SU-DHL-6 (cell line): ENCODE data around the gene SELENOV.

ENCODE experiments used
- H2AFZ ChIP-seq: fragments of 200-600 bp; sonication (generic); 2 replicates; pipeline ENCODE4 v1.6.1; 2014; ENCODE audit warnings: low read depth, mild to moderate bottlenecking, moderate library complexity, mixed read lengths, antibody characterized with exemption, low read length; ENCODE audit not compliant: severe bottlenecking
- H3F3A ChIP-seq: fragments of 200-600 bp; shearing (Covaris generic); 2 replicates; pipeline ENCODE4 v1.6.0; 2016; ENCODE audit warnings: antibody characterized with exemption, mild to moderate bottlenecking; ENCODE audit not compliant: insufficient read depth
- H3K27ac ChIP-seq: fragments of 200-600 bp; sonication (generic); 2 replicates; pipeline ENCODE4 v1.5.1; 2016; ENCODE audit warnings: low read depth, mild to moderate bottlenecking, low read length, moderate library complexity, mixed read lengths
- H3K27me3 ChIP-seq: fragments of 200-600 bp; sonication (generic), shearing (Covaris generic); 2 replicates; pipeline ENCODE4 v1.6.0; 2014; ENCODE audit warnings: mild to moderate bottlenecking, low read length
- H3K36me3 ChIP-seq: fragments of 200-600 bp; sonication (generic); 2 replicates; pipeline ENCODE4 v1.6.1; 2014; ENCODE audit warnings: mild to moderate bottlenecking, low read length, mixed read lengths
- H3K4me2 ChIP-seq: fragments of 300-600, 200-600 bp; shearing (Covaris generic), sonication (generic); 2 replicates; pipeline ENCODE4 v1.6.0; 2014; ENCODE audit warnings: low read length, low read depth, mild to moderate bottlenecking; ENCODE audit not compliant: poor library complexity, severe bottlenecking
- H3K4me3 ChIP-seq: fragments of 200-600 bp; sonication (generic); 2 replicates; pipeline ENCODE4 v1.5.1; 2014; ENCODE audit warnings: antibody characterized with exemption, low read length, mild to moderate bottlenecking, mixed read lengths; ENCODE audit not compliant: insufficient read depth, poor library complexity, severe bottlenecking
- H3K79me2 ChIP-seq: fragments of 200-600 bp; sonication (generic); 2 replicates; pipeline ENCODE4 v1.6.1; 2014; ENCODE audit warnings: mild to moderate bottlenecking, low read length, moderate library complexity; ENCODE audit not compliant: insufficient read depth
- H3K9ac ChIP-seq: fragments of 200-600 bp; sonication (generic); 2 replicates; pipeline ENCODE4 v1.7.0; 2014; ENCODE audit warnings: mild to moderate bottlenecking, low read length
- H3K9me2 ChIP-seq: fragments of 200-600 bp; sonication (generic); replicated peaks from 2 replicates; pipeline ENCODE4 v1.6.1; 2014; ENCODE audit warnings: low read length; ENCODE audit not compliant: insufficient read depth
- H3K9me3 ChIP-seq: fragments of 200-600 bp; sonication (generic); 2 replicates; pipeline ENCODE4 v1.6.1; 2014; ENCODE audit warnings: low read length, mixed read lengths; ENCODE audit not compliant: insufficient read depth
- H4K20me1 ChIP-seq: fragments of 200-600 bp; sonication (generic); 2 replicates; pipeline ENCODE4 v1.6.1; 2014; ENCODE audit warnings: low read depth, mild to moderate bottlenecking, antibody characterized with exemption, low read length, moderate library complexity, mixed read lengths
- CTCF ChIP-seq: fragments of 200-600 bp; sonication (generic); IDR thresholded peaks from one replicate; pipeline ENCODE4 v1.5.1; 2017; ENCODE audit warnings: antibody characterized with exemption, mild to moderate bottlenecking, low read length, moderate library complexity; ENCODE audit not compliant: insufficient read depth, poor library complexity, severe bottlenecking
- EZH2phosphoT487 ChIP-seq: fragments of 200-600 bp; sonication (generic), shearing (Covaris generic); conservative IDR thresholded peaks from 2 replicates; pipeline ENCODE4 v1.6.1; 2018; ENCODE audit warnings: mild to moderate bottlenecking, antibody characterized with exemption, low read length, moderate library complexity, mixed read lengths

Gene SELENOV

GRCh38 chr19:39518458-39518857, 3.5 kb downstream of the SELENOV start:
- H2AFZ ChIP-seq, result no peak overlapping the region
- no peak for TF ChIP-seq CTCF
- TF ChIP-seq EZH2phosphoT487, result no peak
- no peak overlapping the region for H3K4me2 ChIP-seq
- H3F3A ChIP-seq, result no peaks in the 10 kb centered on the region
- no peaks in the 10 kb centered on the region for H4K20me1 ChIP-seq
- no peaks in the 10 kb centered on the region for H3K27me3 ChIP-seq
- no peak overlapping the region for H3K27ac ChIP-seq
- H3K79me2 ChIP-seq, result no peaks in the 10 kb centered on the region
- H3K9me2 ChIP-seq, result no peaks in the 10 kb centered on the region
- no peak overlapping the region for H3K4me3 ChIP-seq
- no peaks in the 10 kb centered on the region for H3K9me3 ChIP-seq
- no peaks in the 10 kb centered on the region for H3K36me3 ChIP-seq
- H3K9ac ChIP-seq, result no peak overlapping the region

DNA sequence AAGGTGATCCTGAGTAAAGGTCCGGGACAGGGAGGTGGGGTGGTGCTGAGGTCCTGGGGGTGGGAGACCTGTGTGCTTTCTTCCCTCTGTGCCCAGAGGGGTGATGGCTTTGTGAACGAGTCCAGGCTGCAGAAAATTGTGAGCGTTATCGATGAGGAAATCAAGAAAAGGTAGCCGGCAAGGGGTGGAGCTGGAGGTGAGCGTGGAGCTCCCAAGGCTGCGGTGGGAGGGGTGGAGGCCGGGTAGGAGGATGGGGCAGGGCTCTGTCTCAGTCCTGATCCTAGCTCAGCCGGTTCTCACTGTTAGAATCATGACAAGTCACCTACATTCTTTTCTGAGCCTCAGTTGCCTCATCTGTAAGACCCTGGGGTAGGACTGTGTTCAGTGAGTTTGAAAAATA, 4.0 kb downstream of the SELENOV start:
- TF ChIP-seq EZH2phosphoT487, result no peak
- TF ChIP-seq CTCF, result no peak

DNA sequence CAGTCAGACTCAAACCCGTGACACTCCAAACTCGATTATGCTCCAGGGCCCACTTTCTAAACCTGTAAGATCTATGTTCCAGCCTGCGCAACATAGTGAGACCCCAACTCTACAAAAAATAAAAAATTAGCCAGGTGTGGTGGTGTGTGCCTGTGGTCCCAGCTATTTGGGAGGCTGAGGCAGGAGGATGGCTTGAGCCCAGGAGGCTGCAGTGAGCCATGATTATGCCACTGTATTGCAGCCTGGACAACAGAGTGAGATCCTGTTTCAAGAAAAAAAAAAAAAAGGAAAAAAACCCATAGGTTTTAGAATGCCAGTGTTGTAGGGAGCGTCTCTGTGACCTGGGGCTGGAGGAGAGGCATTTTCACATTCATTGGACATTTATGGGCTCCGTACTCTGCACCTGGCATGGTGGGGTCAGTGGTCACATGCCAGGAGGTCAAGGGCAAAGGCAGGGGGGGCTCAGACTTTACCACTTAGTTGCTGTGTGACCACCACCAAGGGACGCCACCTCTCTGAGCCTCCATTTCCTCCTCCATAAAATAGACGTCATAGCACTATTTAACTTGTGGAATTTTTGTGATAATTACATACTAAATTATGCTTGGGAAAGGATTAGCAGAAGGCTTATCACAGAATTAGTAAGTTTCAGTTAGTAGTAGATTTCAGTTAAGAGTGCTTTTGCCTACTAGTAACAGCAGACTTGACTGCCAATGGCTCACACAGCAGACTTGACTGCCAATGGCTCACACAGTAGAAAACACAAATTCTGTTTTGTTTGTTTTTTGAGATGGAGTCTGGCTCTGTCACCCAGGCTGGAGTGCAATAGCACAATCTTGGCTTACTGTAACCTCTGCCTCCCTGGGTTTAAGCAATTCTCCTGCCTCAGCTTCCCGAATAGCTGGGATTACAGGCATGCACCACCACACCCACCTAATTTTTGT, 5.9 kb downstream of the SELENOV start:
- no peak overlapping the region for H3K9ac ChIP-seq
- H2AFZ ChIP-seq, result no peak overlapping the region
- no peaks in the 10 kb centered on the region for H3K9me3 ChIP-seq
- no peak overlapping the region for H3K4me2 ChIP-seq
- H3K4me3 ChIP-seq, result no peak overlapping the region
- H3K9me2 ChIP-seq, result no peaks in the 10 kb centered on the region
- H3K79me2 ChIP-seq, result no peaks in the 10 kb centered on the region
- no peaks in the 10 kb centered on the region for H4K20me1 ChIP-seq
- TF ChIP-seq CTCF (no peak), EZH2phosphoT487 (no peak)
- no peak overlapping the region for H3K27ac ChIP-seq
- H3F3A ChIP-seq, result no peaks in the 10 kb centered on the region
- no peaks in the 10 kb centered on the region for H3K36me3 ChIP-seq
- H3K27me3 ChIP-seq, result no peaks in the 10 kb centered on the region

More for the DNA sequence above, 4.0 kb downstream of the SELENOV start:
- Histone ChIP-seq H3K9ac (no peak overlapping the region), H3K27ac (no peak overlapping the region), H3K9me3 (no peaks in the 10 kb centered on the region), H3K79me2 (no peaks in the 10 kb centered on the region), H2AFZ (no peak overlapping the region), H3K4me2 (no peak overlapping the region), H3K36me3 (no peaks in the 10 kb centered on the region), H4K20me1 (no peaks in the 10 kb centered on the region), H3K9me2 (no peaks in the 10 kb centered on the region), H3K4me3 (no peak overlapping the region), H3F3A (no peaks in the 10 kb centered on the region), H3K27me3 (no peaks in the 10 kb centered on the region)
